MM.1S (cell line): ENCODE data around the gene NEK6.

ENCODE experiments used
- DNase-seq: peaks from one replicate; pipeline ENCODE4 v3.0.0-alpha.2; 2015
- H2AFZ ChIP-seq: fragments of 300-600 bp; sonication (generic); 2 replicates; pipeline ENCODE4 v1.6.0; 2016; ENCODE audit warnings: antibody characterized with exemption, low read length
- H3F3A ChIP-seq: fragments of 300-600 bp; sonication (generic); 2 replicates; pipeline ENCODE4 v1.6.1; 2016; ENCODE audit warnings: mild to moderate bottlenecking, antibody characterized with exemption, low read length, moderate library complexity, mixed read lengths; ENCODE audit not compliant: insufficient read depth
- H3K27ac ChIP-seq: fragments of 300-600 bp; sonication (generic); 2 replicates; pipeline ENCODE4 v1.5.1; 2016; ENCODE audit warnings: mild to moderate bottlenecking, low read length
- H3K27me3 ChIP-seq: fragments of 300-600 bp; sonication (generic); replicated peaks from 2 replicates; pipeline ENCODE4 v1.6.0; 2016; ENCODE audit warnings: low read length; ENCODE audit not compliant: insufficient read depth
- H3K36me3 ChIP-seq: fragments of 300-600 bp; sonication (generic); replicated peaks from 2 replicates; pipeline ENCODE4 v1.6.1; 2016; ENCODE audit warnings: mild to moderate bottlenecking, low read length, mixed read lengths; ENCODE audit not compliant: insufficient read depth
- H3K4me1 ChIP-seq: fragments of 300-600 bp; sonication (generic); 2 replicates; pipeline ENCODE4 v1.6.1; 2016; ENCODE audit warnings: low read length, mixed read lengths
- H3K4me2 ChIP-seq: fragments of 300-600 bp; sonication (generic); 2 replicates; pipeline ENCODE4 v1.6.0; 2016; ENCODE audit warnings: low read depth, low read length
- H3K4me3 ChIP-seq: fragments of 300-600 bp; sonication (generic); 2 replicates; pipeline ENCODE4 v1.5.1; 2016; ENCODE audit warnings: low read length, mixed read lengths
- H3K79me2 ChIP-seq: fragments of 300-600 bp; sonication (generic); 2 replicates; pipeline ENCODE4 v1.6.1; 2016; ENCODE audit warnings: mixed run types, low read length, mixed read lengths
- H3K9ac ChIP-seq: fragments of 300-600 bp; sonication (generic); 2 replicates; pipeline ENCODE4 v1.6.1; 2016; ENCODE audit warnings: low read length, mixed read lengths
- H3K9me2 ChIP-seq: fragments of 300-600 bp; sonication (generic); replicated peaks from 2 replicates; pipeline ENCODE4 v1.6.1; 2016; ENCODE audit warnings: mild to moderate bottlenecking, low read length, mixed read lengths; ENCODE audit not compliant: insufficient read depth
- H3K9me3 ChIP-seq: fragments of 300-600 bp; sonication (generic); replicated peaks from 2 replicates; pipeline ENCODE4 v1.6.1; 2016; ENCODE audit warnings: mild to moderate bottlenecking, low read length, mixed read lengths; ENCODE audit not compliant: insufficient read depth
- H4K20me1 ChIP-seq: fragments of 300-600 bp; sonication (generic); 2 replicates; pipeline ENCODE4 v1.6.1; 2016; ENCODE audit warnings: mild to moderate bottlenecking, low read length, moderate library complexity, mixed read lengths; ENCODE audit not compliant: insufficient read depth
- CTCF ChIP-seq: fragments of 300-600 bp; sonication (generic); IDR thresholded peaks from 2 replicates; pipeline ENCODE4 v1.5.1; 2016; ENCODE audit warnings: antibody characterized with exemption, low read length, mixed read lengths
- EZH2 ChIP-seq: fragments of 300-600 bp; sonication (generic); optimal IDR thresholded peaks from 2 replicates; pipeline ENCODE3; 2017; ENCODE audit warnings: low read depth, mild to moderate bottlenecking, antibody characterized with exemption, low read length, mixed read lengths
- EZH2phosphoT487 ChIP-seq: fragments of 300-600 bp; sonication (generic); IDR thresholded peaks from 2 replicates; pipeline ENCODE4 v1.6.1; 2018; ENCODE audit warnings: antibody characterized with exemption, low read length

The NEK6 gene

GRCh38 chr9:124300312-124300711 is 42.6 kb downstream of the NEK6 start:
- TF ChIP-seq CTCF (no peak), EZH2phosphoT487 (no peak), EZH2 (no peak)
- no peak overlapping the region for H3K4me3 ChIP-seq
- DNase-seq = no peak
- H3K9me3 ChIP-seq = no peaks in the 10 kb centered on the region
- no peak overlapping the region for H3K4me2 ChIP-seq
- peaks cover 13% of the 10 kb centered on the region; the same call in 1 of the 2 replicates for H3K79me2 ChIP-seq
- no peak overlapping the region for H3K9ac ChIP-seq
- H2AFZ ChIP-seq = no peak overlapping the region
- H3K27ac ChIP-seq = no peak overlapping the region
- no peaks in the 10 kb centered on the region for H4K20me1 ChIP-seq
- no peaks in the 10 kb centered on the region for H3K9me2 ChIP-seq
- no peaks in the 10 kb centered on the region for H3K36me3 ChIP-seq
- no peaks in the 10 kb centered on the region for H3F3A ChIP-seq
- no peaks in the 10 kb centered on the region for H3K4me1 ChIP-seq
- no peaks in the 10 kb centered on the region for H3K27me3 ChIP-seq

GRCh38 chr9:124302921-124303320 is 45.2 kb downstream of the NEK6 start:
- Histone ChIP-seq H3K4me3 (no peak overlapping the region), H3K79me2 (peaks cover 6% of the 10 kb centered on the region; the same call in 1 of the 2 replicates), H3K4me1 (no peaks in the 10 kb centered on the region), H3K9me3 (no peaks in the 10 kb centered on the region), H3K27me3 (no peaks in the 10 kb centered on the region), H3K9me2 (no peaks in the 10 kb centered on the region), H2AFZ (no peak overlapping the region), H3F3A (no peaks in the 10 kb centered on the region), H3K9ac (no peak overlapping the region), H3K27ac (no peak overlapping the region), H4K20me1 (no peaks in the 10 kb centered on the region), H3K36me3 (no peaks in the 10 kb centered on the region), H3K4me2 (no peak overlapping the region)
- DNase-seq = no peak
- no peak for TF ChIP-seq CTCF

GRCh38 chr9:124303762-124304161 is 46.0 kb downstream of the NEK6 start:
- Histone ChIP-seq H3K27me3 (no peaks in the 10 kb centered on the region), H3K79me2 (no peaks in the 10 kb centered on the region), H3K36me3 (no peaks in the 10 kb centered on the region), H3K4me2 (no peak overlapping the region), H3K27ac (no peak overlapping the region), H3K9me2 (no peaks in the 10 kb centered on the region), H3K4me3 (no peak overlapping the region), H2AFZ (no peak overlapping the region), H3K9ac (no peak overlapping the region), H4K20me1 (no peaks in the 10 kb centered on the region), H3K4me1 (no peaks in the 10 kb centered on the region), H3K9me3 (no peaks in the 10 kb centered on the region), H3F3A (no peaks in the 10 kb centered on the region)
- no peak for DNase-seq
- TF ChIP-seq EZH2 = no peak
- TF ChIP-seq EZH2phosphoT487 = no peak
- no peak for TF ChIP-seq CTCF
